NCI-H1694 treated with DMSO at 0.1 percent for 48 hours (cell line): ENCODE results near the gene MAT2A.
A peak's percentile ranks its signal among the peaks of the same experiment; 100 is the strongest.
"Not testable (repeated sequence)": the region's sequence is repeated elsewhere in the genome, so short reads cannot be mapped to it uniquely, and the experiment has no call there.

Experiments
- DNase-seq: peaks from one replicate; lab custom pipeline; 2025; lab: John Stamatoyannopoulos, UW

Gene MAT2A

DNA sequence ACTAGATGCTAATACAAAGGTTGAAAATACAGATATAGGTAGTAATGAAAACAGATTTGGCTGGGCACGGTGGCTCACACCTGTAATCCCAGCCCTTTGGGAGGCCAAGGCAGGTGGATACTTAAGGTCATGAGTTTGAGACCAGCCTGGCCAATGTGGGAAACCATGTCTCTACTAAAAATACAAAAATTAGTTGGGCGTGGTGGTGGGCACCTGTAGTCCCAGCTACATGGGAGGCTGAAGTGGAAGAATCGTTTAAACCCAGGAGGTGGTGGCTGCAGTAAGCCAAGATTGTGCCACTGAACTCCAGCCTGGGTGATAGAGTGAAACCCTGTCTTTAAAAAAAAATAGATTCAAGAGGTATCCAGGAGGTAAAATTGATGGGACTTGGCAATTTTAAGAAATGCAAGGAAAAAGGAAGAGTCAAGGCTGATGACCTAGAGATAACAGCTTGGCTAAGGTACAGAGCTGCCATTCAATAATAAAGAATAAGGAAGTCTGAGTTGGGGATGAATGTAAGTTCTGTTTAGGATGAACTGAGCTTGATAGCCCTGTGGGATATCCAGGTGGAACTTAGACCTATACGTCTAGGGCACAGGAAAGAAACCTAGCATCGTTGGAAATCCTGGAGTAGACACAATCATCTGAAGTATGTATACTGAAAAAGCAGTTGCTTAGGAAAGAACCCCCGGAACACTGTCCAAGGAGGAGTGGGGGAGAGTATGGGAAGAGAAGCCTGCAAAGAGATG lies 9.1 kb downstream of the MAT2A start:
- DNase-seq: no peak

DNA sequence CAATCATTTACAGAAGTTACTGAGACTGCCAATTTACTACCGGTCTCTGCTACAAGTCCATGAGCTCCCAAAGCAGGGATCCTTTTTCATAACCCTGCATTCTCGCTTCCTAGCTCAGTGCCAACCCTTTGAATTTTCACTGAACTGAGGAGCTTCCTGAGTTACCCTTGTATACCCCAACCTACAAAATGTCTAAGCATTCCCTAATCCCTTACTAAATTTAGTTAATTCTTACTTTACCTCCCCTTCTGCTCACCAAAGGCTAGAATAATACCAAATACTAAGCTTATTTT lies 9.6 kb downstream of the MAT2A start:
- no peak for DNase-seq

- no peak for DNase-seq
Observed at GRCh38 chr2:85549095-85549494, 10.1 kb downstream of the MAT2A start.

GRCh38 chr2:85549826-85550225 lies 10.9 kb downstream of the MAT2A start:
- no peak for DNase-seq

DNA sequence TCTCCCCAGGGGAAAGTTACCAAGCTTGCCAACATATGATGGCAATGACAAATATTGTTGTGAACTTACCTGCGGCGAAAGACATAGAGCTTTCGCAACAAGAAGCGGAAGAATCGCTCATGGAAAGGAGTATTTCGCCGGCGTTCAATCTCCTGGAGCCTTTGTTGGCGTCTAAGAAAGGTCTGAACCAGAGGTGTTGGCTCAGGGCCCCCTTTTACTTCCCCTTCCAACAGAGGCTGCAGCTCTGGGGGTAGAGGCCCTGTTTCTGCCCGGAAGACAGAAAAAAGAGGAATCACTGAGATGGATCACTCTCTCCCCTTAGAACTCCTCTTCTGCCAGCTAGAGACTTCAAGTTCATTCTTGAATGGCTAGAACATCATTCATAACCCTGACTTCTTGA lies 11.5 kb downstream of the MAT2A start:
- DNase-seq: no peak

DNA sequence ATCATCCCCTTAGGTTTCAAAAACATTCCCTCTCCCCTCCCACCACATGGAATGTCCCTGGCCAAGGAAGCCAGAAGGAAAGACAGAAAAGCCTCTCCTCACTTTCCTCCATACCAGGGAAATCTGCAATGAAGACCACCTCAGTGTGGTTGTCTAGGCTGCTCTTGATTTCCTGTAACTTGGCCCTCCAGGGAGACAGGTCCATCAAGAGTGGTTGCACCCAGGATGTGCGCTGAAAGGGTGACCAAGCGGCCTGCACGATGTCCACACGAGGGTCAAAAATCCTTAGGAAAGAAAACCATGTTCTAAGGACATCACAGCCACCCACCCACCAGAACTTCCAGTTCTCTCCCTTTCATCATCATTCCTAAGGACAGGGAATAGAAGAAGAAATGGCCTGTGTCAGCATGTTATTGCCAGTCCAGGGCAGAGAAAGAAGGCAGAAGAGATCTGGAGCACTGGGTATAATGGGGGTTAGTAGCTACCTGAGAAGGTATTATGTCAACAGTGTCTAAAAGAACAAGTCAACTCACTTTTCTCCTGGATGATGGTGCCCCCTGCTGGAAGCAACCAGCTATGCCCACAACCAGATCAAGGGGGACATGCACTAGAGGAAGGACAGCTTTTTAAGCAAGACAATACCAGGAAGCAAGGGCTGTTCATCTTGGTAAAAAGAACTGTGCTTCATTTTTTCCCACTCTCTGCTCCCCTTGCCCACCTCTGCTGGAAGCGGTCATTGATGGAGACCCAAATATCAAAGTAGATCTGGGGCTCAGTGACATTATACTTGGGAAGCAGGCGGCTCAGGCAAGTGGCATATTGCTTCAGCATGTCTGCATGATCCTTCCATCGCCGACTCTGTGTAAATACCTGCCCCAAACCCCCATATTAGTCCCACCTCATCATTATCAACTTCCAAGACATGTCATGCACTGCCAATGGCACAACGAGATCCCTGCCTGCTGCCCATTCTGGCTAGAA lies 13.0 kb downstream of the MAT2A start:
- DNase-seq: peak; percentile 69

DNA sequence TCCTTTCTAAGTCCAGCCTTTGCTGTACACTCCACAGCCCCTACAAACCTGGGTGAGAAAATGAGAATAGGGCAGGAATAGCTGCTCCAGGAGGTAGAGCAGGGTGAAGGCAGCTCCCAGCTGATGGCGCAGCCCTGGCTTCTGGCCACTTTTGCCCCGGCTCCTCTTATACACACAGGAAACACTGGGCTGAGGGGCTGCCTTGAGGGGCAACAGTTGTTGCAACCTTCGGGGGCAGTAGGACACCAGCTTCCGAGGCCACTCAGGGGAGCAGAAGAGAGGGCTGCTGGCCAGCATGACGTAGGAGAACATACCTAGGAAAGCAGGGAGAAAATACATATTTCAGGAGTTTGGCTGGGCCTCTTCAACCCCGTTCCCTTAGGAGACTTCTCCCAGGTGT lies 14.2 kb downstream of the MAT2A start:
- no peak for DNase-seq

- DNase-seq: no peak
Observed at GRCh38 chr2:85554980-85555612, 16.1 kb downstream of the MAT2A start.

GRCh38 chr2:85557130-85557529 lies 18.2 kb downstream of the MAT2A start:
- DNase-seq: no peak

- DNase-seq: no peak
Observed at GRCh38 chr2:85558160-85558559, 19.2 kb downstream of the MAT2A start.

DNA sequence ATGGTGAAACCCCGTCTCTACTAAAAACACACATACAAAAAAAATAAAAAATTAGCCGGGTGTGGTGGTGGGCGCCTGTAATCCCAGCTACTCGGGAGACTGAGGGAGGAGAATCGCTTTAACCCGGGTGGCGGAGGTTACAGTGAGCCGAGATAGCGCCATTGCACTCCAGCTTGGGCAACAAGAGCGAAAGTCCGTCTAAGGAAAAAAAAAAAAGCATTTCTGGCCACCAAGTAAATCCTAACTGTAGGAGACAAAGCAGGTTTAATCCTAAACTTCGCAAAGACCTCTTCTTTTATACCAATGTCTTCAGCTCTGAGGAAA lies 21.4 kb downstream of the MAT2A start:
- not testable (repeated sequence) for DNase-seq

- no peak for DNase-seq
Observed at GRCh38 chr2:85560812-85561279, 21.9 kb downstream of the MAT2A start.

DNA sequence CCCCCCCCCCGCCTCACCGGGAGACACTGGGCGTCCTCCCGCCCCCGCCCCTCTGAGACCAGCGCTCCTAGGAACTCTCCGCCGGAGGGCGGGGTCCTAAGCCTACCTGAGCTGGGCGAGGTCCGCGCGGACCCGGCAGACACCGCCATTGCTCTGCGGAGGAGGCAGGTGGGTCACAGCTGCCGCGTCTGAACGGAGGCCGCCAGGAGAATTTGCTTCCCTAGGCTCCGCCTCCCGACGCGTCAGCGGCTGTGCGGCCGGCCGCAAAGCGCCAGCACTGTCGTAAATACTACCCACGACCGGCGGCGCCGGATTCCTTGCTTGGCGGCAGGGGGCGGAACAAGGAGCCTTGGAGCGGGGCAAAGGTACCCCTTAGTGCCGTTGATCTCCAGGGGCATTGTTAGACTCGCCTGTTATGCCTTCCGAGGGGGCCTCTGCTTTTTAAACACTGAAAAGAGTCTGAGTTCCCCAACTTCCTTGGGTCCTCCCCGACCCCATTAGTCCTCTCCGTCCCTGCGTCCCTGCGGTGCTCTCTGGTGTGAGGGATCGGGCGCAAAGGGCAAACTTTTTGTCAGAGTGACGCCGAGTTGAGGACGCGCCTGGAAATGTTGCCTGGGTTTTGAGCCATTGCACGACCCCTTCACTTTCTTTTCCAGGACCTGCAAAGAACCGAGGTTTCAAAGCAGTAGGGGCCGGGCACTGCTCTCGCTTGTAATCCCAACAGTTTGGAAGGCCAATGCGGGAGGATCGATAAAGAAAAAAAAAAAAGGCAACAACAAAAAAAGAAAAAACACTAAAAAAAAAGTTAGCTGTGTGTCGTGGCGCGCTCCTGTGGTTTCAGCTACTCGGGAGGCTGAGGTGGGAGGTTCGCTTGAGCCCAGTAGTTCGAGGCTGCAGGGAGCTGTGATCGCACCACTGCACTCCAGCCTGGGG lies 22.6 kb downstream of the MAT2A start, which contains the start of gene GGCX:
Gene GGCX (minus strand): TSS at position 214 of the 933 bp plus-strand sequence. CDS start 65 bp downstream, at position 149.
- peak; percentile 93 for DNase-seq

DNA sequence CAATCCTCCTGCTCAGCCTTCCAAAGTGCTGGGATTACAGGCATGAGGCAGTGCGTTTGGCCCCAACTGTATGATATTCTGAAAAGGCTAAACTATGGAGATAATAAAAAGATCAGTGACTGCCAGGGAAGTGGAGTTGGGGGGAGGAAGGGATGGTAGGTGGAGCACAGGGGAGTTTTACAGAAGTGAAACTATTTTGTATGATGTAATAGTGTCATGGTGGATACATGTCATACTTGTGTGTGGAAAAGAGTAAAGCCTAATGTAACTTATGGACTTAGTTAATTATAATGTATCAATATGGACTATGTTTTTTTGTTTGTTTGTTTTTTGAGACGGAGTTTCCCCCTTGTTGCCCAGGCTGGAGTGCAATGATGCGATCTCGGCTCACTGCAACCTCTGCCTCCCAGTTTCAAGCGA lies 25.2 kb downstream of the MAT2A start:
- no peak for DNase-seq

- no peak for DNase-seq
Observed at GRCh38 chr2:85566265-85566664, 27.3 kb downstream of the MAT2A start.

DNA sequence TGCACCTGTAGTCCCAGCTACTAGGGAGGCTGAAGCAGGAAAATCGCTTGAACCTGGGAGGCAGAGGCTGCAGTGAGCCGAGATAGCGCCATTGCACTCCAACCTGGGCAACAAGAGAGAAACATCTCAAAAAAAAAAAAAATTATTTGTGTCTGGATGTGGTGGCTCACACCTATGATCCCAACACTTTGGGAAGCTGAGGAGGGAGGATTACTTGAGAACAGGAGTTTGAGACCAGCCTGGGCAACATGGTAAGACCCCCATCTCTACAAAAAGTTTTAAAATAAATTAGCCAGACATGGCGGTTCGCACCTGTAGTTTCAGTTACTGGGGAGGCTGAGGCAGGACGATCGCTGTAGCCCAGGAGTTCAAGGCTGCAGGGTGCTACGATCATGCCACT lies 36.8 kb downstream of the MAT2A start:
- DNase-seq: no peak

DNA sequence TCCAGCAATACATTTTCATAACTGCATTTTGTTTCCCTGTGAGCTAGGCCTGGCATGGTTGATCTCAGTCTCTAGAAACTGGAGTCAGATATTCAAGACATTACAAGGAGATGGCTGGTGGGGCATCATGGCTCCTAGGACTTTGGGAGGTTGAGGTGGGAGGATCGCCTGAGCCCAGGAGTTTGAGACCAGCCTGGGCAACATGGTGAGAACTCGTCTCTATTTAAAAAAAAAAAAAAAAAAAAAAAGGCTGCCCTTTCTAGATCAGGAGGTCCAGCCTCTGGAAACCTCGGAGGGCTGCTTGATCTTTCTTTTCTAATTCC lies 38.1 kb downstream of the MAT2A start:
- no peak for DNase-seq

DNA sequence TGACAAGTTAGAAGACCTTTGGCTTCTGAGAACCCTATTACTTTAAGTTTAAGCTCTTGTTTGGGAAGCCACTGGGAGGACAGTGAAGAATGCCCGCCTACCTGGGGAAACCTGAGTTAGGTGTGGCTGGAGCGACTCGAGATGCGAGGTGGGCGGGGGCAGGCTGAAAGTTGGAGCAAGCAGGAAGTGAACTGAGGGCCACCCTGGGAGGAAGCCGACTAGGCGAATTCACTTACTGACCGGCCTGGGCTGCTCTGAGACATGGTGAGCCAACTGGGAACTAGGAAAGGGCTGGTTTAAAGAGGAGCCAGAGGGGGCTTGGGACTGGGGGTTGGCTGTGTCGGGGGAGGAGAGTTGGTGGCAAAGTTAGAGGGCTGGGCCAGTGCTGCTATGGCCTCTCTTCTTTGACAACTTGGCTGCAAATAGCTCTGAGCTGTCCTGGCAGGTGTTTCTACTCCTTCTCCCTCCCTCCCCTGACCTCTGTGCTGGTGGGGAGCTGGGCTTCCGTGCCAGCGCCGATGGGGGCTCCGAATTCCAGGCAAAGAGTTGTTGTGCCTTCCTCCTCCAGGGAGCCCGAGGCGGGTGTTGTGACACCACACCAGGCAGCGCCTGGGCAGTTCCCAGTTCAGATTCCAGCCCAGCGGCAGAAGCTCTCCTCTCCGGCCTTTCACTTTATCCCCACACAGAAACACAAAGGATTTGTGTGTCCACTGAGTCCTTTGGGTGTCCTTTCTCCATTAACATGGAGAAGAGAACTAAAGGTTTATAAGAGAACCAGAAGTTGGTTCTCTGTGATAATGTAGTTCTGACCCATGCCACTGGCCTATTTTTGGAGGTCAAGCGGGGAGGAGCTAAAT lies 38.6 kb downstream of the MAT2A start, which contains the start of gene VAMP8:
Gene VAMP8 (plus strand): TSS at position 201 of the 857 bp plus-strand sequence. CDS start 61 bp downstream, at position 262.
- no peak for DNase-seq

- DNase-seq: no peak
Observed at GRCh38 chr2:85578243-85579180, 39.5 kb downstream of the MAT2A start.
